ENCODE results near the gene DCAF4. TPM values are rescaled to one million over a fixed set of nuclear protein-coding genes. Genes with fewer than 3 reads are reported as not detected.

DCAF4 gene
- total RNA-seq, 4 donors from 2014 or later = 9.0 to 22.6 (median 19.8) TPM

GRCh38 chr14:72906316-72906715 lies 19.9 kb upstream of the DCAF4 start:
- Histone ChIP-seq H3K27ac (no peak overlapping the region), H3K36me3 (no peaks in the 10 kb centered on the region), H3K27me3 (no peaks in the 10 kb centered on the region), H3K4me3 (no peak overlapping the region), H3K9me3 (no peaks in the 10 kb centered on the region), H3K4me1 (peaks cover 0 to 19% (median 0%) of the 10 kb centered on the region in 3 donors)
- TF ChIP-seq CTCF (IDR thresholded peaks at IDR 0.05) (no peak), POLR2A (IDR thresholded peaks at IDR 0.05) (no peak), POLR2AphosphoS5 (IDR thresholded peaks at IDR 0.05) (no peak), EP300 (IDR thresholded peaks at IDR 0.05) (no peak)
- 31 to 33% methylated on average over 3 of the region's 3 CpGs for WGBS, 2 donors (ENCODE audit: low coverage in 1 of 2)
- no peak for ATAC-seq

GRCh38 chr14:72906879-72907278 lies 19.4 kb upstream of the DCAF4 start:
- H3K9me3 ChIP-seq = no peaks in the 10 kb centered on the region
- WGBS, 2 donors (ENCODE audit: low coverage in 1 of 2) = no CpG with 5 or more reads among the region's 1 CpG
- H3K27ac ChIP-seq = no peak overlapping the region
- no peaks in the 10 kb centered on the region for H3K27me3 ChIP-seq
- no peak for TF ChIP-seq POLR2A (IDR thresholded peaks at IDR 0.05)
- TF ChIP-seq POLR2AphosphoS5 (IDR thresholded peaks at IDR 0.05) = no peak
- no peak for TF ChIP-seq CTCF (IDR thresholded peaks at IDR 0.05)
- TF ChIP-seq EP300 (IDR thresholded peaks at IDR 0.05) = no peak
- ATAC-seq = no peak
- peaks cover 0 to 19% (median 0%) of the 10 kb centered on the region in 3 donors for H3K4me1 ChIP-seq
- no peaks in the 10 kb centered on the region for H3K36me3 ChIP-seq
- H3K4me3 ChIP-seq = no peak overlapping the region

GRCh38 chr14:72907886-72908285 lies 18.4 kb upstream of the DCAF4 start:
- no peaks in the 10 kb centered on the region for H3K36me3 ChIP-seq
- H3K4me3 ChIP-seq = no peak overlapping the region
- no peaks in the 10 kb centered on the region for H3K9me3 ChIP-seq
- H3K27me3 ChIP-seq = no peaks in the 10 kb centered on the region
- H3K27ac ChIP-seq = no peak overlapping the region
- TF ChIP-seq POLR2AphosphoS5 (IDR thresholded peaks at IDR 0.05) (no peak), EP300 (IDR thresholded peaks at IDR 0.05) (no peak), POLR2A (IDR thresholded peaks at IDR 0.05) (no peak), CTCF (IDR thresholded peaks at IDR 0.05) (no peak)
- peaks cover 0 to 19% (median 0%) of the 10 kb centered on the region in 3 donors for H3K4me1 ChIP-seq
- no peak for ATAC-seq
- WGBS, 2 donors (ENCODE audit: low coverage in 1 of 2) = 27 to 38% methylated on average over 4 to 5 of the region's 5 CpGs

GRCh38 chr14:72909163-72909562 lies 17.1 kb upstream of the DCAF4 start:
- Histone ChIP-seq H3K4me3 (no peak overlapping the region), H3K27me3 (no peaks in the 10 kb centered on the region), H3K4me1 (peaks cover 0 to 19% (median 0%) of the 10 kb centered on the region in 3 donors), H3K9me3 (no peaks in the 10 kb centered on the region), H3K36me3 (no peaks in the 10 kb centered on the region), H3K27ac (peak overlapping the region in 2 of 4 donors; percentile 25 to 37)
- TF ChIP-seq POLR2A (IDR thresholded peaks at IDR 0.05) (no peak), POLR2AphosphoS5 (IDR thresholded peaks at IDR 0.05) (no peak), CTCF (IDR thresholded peaks at IDR 0.05) (no peak), EP300 (IDR thresholded peaks at IDR 0.05) (no peak)
- no peak for ATAC-seq
- WGBS, 2 donors (ENCODE audit: low coverage in 1 of 2) = 35 to 39% methylated on average over 4 to 5 of the region's 5 CpGs

GRCh38 chr14:72913809-72914208 lies 12.5 kb upstream of the DCAF4 start:
- ATAC-seq = no peak
- WGBS, 2 donors (ENCODE audit: low coverage in 1 of 2) = 46 to 62% methylated on average over 2 of the region's 2 CpGs
- H3K4me1 ChIP-seq = peaks cover 0 to 9% (median 0%) of the 10 kb centered on the region in 3 donors
- no peaks in the 10 kb centered on the region for H3K36me3 ChIP-seq
- no peaks in the 10 kb centered on the region for H3K9me3 ChIP-seq
- H3K27ac ChIP-seq = no peak overlapping the region
- H3K4me3 ChIP-seq = no peak overlapping the region
- H3K27me3 ChIP-seq = no peaks in the 10 kb centered on the region
- no peak for TF ChIP-seq CTCF (IDR thresholded peaks at IDR 0.05)

Measured in gastroesophageal sphincter (tissue), 4 donors.